Activated CD4-positive, alpha-beta T cell treated with anti-CD3 and anti-CD28 coated beads for 48 hours (primary cell): ENCODE measurements around the gene SPDYE2B.
"Not testable (repeated sequence)": the region's sequence is repeated elsewhere in the genome, so short reads cannot be mapped to it uniquely, and the experiment has no call there.

Source experiments
- DNase-seq: peaks from one replicate; pipeline ENCODE4 v3.0.0-alpha.2; 2020

Gene SPDYE2B

GRCh38 chr7:102649924-102650323 lies at the start of gene SPDYE2B:
SPDYE2B (plus strand) TSS chr7:102650319; CDS start chr7:102652349, 2,030 bp downstream.
- DNase-seq, result not testable (repeated sequence)

GRCh38 chr7:102602317-102602716 lies 47.8 kb upstream of the SPDYE2B start:
- DNase-seq, result not testable (repeated sequence)

- DNase-seq, result not testable (repeated sequence)
Observed at GRCh38 chr7:102604431-102605145, 45.5 kb upstream of the SPDYE2B start.

- DNase-seq, result not testable (repeated sequence)
Observed at GRCh38 chr7:102606848-102607247, 43.3 kb upstream of the SPDYE2B start.

GRCh38 chr7:102609734-102610133 lies 40.4 kb upstream of the SPDYE2B start:
- not testable (repeated sequence) for DNase-seq

GRCh38 chr7:102610441-102610840 lies 39.7 kb upstream of the SPDYE2B start:
- DNase-seq, result not testable (repeated sequence)

GRCh38 chr7:102611013-102611674 lies 39.0 kb upstream of the SPDYE2B start:
- not testable (repeated sequence) for DNase-seq

- not testable (repeated sequence) for DNase-seq
Observed at GRCh38 chr7:102611675-102612325, 38.3 kb upstream of the SPDYE2B start.

- DNase-seq, result peak; percentile 25
Observed at GRCh38 chr7:102613575-102614345, 36.4 kb upstream of the SPDYE2B start.

- DNase-seq, result not testable (repeated sequence)
Observed at GRCh38 chr7:102614346-102614697, 35.8 kb upstream of the SPDYE2B start.

- DNase-seq, result not testable (repeated sequence)
Observed at GRCh38 chr7:102614873-102615272, 35.2 kb upstream of the SPDYE2B start.

GRCh38 chr7:102615930-102616329 lies 34.2 kb upstream of the SPDYE2B start:
- not testable (repeated sequence) for DNase-seq

- DNase-seq, result peak; percentile 48
Observed at GRCh38 chr7:102616507-102617125, 33.5 kb upstream of the SPDYE2B start, which contains the start of gene RASA4. RASA4 (minus strand) TSS chr7:102616756; CDS start chr7:102616689, 67 bp downstream.

- not testable (repeated sequence) for DNase-seq
Observed at GRCh38 chr7:102618122-102618521, 32.0 kb upstream of the SPDYE2B start.

GRCh38 chr7:102627271-102627904 lies 22.7 kb upstream of the SPDYE2B start:
- not testable (repeated sequence) for DNase-seq

- DNase-seq, result not testable (repeated sequence)
Observed at GRCh38 chr7:102630622-102631021, 19.5 kb upstream of the SPDYE2B start.

- DNase-seq, result not testable (repeated sequence)
Observed at GRCh38 chr7:102634299-102634698, 15.8 kb upstream of the SPDYE2B start.

GRCh38 chr7:102635354-102635753 lies 14.8 kb upstream of the SPDYE2B start:
- not testable (repeated sequence) for DNase-seq

- not testable (repeated sequence) for DNase-seq
Observed at GRCh38 chr7:102636956-102637355, 13.2 kb upstream of the SPDYE2B start.

- not testable (repeated sequence) for DNase-seq
Observed at GRCh38 chr7:102638848-102639247, 11.3 kb upstream of the SPDYE2B start.

GRCh38 chr7:102642691-102643090 lies 7.4 kb upstream of the SPDYE2B start, which contains the start of gene UPK3BL1:
UPK3BL1 (minus strand) TSS chr7:102642791; CDS start chr7:102642741, 50 bp downstream.
- not testable (repeated sequence) for DNase-seq
